GM19035 (cell line): ENCODE measurements around the gene SRSF10.
"Not testable (repeated sequence)": the region's sequence is repeated elsewhere in the genome, so short reads cannot be mapped to it uniquely, and the experiment has no call there.

Source experiments
- ATAC-seq: cut with Tn5 transposase; IDR thresholded peaks from one replicate; pipeline ENCODE4 v1.9.1; 2021; ENCODE audit not compliant: unreplicated experiment

Gene SRSF10

GRCh38 chr1:23999156-23999671 lies 19.1 kb upstream of the SRSF10 start:
- no peak for ATAC-seq

DNA sequence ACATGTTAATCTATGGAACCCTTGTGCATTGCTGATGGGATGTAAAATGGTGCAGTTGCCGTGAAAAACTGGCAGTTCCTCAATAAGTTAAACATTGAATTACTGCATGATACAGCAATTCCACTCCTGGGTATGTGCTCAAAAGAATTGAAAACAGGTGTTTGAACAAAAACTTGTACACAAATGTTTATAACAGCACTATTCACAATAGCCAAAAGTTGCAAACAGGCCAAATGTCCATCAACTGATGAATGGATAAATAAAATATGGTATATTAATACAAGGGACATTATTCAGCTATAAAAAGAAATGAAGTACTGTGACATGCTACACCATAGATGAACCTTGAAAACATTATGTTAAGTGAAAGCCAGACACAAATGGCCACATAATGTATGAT lies 17.7 kb upstream of the SRSF10 start:
- no peak for ATAC-seq

DNA sequence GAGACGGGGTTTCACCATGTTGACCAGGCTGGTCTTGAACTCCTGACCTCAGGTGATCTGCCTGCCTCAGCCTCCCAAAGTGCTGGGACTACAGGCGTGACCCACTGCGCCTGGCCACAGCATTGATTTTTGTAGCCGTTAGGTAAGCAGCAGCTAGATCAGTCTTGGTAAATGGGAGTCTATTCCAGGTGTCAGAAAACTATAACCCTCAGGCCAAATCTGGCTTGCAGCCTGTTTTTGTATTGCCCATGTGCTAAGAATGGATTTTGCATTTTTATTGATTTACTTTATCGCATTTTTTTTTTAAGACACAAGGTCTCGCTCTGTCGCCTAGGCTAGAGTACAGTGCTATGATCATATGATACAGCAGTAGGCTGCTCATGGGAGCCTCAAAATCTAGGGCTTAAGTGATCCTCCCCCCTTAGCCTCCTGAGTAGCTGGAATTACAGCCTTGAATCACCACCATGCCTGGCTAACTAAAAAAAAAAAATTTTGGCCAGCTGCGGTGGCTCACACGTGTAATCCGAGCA lies 16.6 kb upstream of the SRSF10 start:
- ATAC-seq, result no peak

DNA sequence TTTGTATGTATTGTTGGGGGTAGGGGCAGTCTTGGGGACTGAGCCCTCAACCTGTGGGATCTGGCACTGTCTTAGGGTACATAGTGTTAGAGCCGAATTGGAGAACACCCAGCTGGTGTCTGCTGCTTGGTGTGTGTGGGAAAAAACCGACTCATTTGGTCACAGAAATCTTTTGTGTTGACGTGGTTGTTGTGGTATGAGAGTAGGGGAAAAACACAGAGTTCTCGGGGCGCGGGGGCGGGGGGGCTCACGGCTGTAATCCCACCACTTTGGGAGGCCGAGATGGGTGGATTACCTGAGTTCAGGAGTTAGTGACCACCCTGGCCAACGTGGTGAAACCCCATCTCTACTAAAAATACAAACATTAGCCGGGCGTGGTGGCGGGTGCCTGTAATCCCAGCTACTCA lies 15.3 kb upstream of the SRSF10 start:
- no peak for ATAC-seq

- ATAC-seq, result not testable (repeated sequence)
These were observed 11.9 kb upstream of the SRSF10 start for GRCh38 chr1:23992011-23992410.

DNA sequence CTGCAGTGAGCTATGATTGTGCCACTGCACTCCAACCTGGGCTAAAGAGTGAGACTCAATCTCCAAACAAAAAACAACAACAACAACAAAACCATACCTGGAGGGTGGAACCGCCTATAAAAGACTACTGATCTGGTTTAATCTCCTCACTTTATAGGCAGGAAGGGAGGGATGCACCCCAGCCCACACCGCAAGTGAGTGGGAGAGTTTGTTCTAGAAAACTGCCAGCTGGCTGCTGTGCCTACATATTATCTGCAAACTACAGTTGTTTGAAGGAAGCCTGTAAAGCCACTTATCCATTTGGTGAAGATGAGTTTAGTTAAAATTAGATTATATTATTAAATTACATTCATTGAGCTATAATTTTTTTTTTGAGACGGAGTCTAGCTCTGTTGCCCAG lies 9.1 kb upstream of the SRSF10 start:
- ATAC-seq, result no peak

DNA sequence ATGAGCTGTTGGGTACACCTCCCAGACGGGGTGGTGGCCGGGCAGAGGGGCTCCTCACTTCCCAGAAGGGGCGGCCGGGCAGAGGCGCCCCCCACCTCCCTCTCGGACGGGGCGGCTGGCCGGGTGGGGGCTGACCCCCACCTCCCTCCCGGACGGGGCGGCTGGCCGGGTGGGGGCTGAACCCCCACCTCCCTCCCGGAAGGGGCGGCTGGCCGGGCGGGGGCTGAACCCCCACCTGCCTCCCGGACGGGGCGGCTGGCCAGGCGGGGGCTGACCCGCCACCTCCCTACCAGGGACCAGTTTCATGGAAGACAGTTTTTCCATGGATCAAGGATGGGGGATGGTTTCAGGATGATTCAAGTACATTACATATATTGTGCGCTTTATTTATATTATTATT lies 6.9 kb upstream of the SRSF10 start:
- ATAC-seq, result not testable (repeated sequence)

GRCh38 chr1:23984417-23985186 lies 4.5 kb upstream of the SRSF10 start:
- no peak for ATAC-seq

GRCh38 chr1:23980728-23981070 lies 572 bp upstream of the SRSF10 start:
- no peak for ATAC-seq

DNA sequence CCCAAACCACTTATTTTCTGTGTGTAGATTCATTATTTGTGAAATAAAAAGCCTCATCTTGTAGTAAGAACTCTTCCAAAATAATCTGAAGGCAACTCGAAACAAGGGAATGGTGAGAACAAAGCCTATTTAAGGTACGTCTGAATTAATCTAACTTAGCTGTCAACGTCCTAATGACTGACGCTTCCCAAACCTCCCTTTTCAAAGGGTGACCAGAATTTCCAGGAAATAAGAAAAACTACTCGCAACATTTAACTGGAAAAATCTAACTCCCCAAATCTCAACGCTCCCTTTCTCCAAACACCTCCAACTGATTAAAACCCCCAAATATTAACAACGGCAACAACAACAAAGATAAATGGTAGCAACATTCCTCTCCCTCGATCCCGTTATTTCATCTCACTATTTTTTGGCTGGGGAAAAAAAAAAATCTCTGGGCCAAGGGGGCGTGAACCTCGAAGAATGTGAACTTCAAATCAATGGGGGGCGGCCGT lies 693 bp downstream of the SRSF10 start:
- ATAC-seq, result no peak

DNA sequence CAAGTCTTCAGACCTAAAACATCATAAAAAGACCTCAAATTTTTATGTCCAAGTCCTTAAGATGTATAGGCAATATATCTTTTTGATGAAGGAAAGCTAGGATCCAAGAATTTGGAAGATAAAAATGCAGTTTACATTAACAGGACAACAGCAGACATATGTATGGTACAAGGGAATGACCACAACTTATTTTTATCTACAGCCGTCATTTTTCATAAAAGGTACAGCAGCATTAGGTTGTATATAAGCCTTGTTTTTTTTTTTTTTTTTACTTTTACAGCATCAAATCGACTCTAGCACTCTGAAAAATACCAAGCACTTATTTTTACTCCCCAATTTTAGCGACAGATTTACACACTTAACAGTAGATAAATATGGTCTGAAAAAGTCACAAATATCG lies 1.3 kb downstream of the SRSF10 start:
- ATAC-seq, result no peak

DNA sequence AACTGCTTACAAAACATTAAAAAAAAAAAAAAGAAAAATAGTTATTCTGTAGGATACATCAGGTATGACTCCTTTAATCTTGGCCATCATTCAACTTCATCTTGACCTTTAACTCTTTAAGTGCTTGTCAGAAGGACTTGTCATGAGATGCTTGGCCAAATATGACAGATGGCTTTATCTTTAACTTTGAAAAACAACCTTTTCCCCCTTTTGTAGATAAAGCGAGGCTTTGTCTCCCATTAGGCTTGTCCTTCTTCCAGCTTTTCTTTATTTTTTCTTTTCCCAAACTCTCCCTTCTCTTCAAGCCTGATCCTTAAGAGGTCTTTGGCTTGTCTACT lies 2.3 kb downstream of the SRSF10 start:
- no peak for ATAC-seq

DNA sequence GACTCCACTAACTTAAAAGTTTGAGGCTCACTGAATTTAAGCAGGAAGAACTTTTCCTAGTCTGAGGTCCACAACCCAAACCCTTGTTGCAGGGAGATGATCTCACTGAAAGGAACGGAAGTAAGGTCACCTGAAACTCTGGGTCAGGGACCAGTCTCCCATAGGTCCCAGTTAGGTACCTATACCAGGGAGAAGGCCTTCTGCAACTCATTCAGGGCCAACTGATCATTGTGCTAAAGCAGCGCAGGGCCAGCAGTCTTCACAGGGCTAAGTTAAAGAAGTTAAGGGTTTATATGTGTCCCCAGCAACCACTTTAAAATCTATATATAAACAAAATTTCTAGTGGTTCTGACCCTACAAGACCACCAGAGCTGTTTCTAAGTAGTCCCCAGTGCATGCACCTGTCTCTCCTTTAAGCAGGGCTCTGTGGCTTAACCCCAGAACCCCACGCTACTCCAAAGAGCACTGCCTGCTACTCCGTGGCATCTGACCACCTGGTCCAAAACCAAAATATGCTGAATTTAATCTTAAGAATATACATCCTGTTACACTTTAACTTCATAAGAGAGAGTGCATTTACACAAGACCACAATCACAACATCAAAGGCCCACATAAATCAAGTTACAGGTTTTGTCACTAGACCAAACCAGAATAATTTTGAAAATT lies 2.8 kb downstream of the SRSF10 start:
- no peak for ATAC-seq

DNA sequence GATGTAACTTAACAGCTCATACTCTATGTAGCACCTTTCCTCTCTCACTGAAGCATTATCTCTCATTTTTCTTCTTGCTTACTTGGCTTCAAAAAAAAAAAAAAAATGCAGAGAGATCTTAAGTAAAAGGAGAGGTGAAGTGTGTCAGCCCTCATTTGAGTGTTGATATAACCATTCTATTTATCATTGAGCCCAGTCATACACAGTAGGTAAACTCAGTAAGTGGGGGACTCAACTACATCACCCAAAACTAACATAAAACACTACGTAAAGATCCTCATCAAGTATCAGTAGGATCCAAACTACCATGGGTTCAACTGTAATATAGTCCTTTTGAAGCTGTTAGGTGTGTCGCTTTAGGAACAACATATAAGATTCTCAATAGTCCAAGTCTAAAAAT lies 12.3 kb downstream of the SRSF10 start:
- ATAC-seq, result no peak

- no peak for ATAC-seq
These were observed 13.1 kb downstream of the SRSF10 start for GRCh38 chr1:23966973-23967493.

GRCh38 chr1:23964790-23965740 lies 15.1 kb downstream of the SRSF10 start:
- no peak for ATAC-seq

GRCh38 chr1:23964235-23964668 lies 15.9 kb downstream of the SRSF10 start:
- ATAC-seq, result no peak

- ATAC-seq, result no peak
These were observed 16.4 kb downstream of the SRSF10 start for GRCh38 chr1:23963617-23964234.

GRCh38 chr1:23960291-23961020 lies 19.7 kb downstream of the SRSF10 start:
- no peak for ATAC-seq
